Subcutaneous adipose tissue (tissue), 4 donors: ENCODE data around the gene PRR22. TPM values are rescaled to one million over a fixed set of nuclear protein-coding genes. Genes with fewer than 3 reads are reported as not detected.

Experiments used
- CTCF ChIP-seq: fragments of 450-650 bp; IDR thresholded peaks from one replicate; pipeline ENCODE4 v1.5.1; 2016; ENCODE audit warnings: low read depth, mild to moderate bottlenecking, control low read depth, antibody characterized with exemption, moderate library complexity
- total RNA-seq, 4 donors: library from RNA; depleted of rRNA; stranded (reverse); fragments of >200 nt; gene quantifications; one replicate each; pipeline ENCODE4 v1.1.0, GENCODE V29; 2016

PRR22 gene
- total RNA-seq, 4 donors from 2014 or later, result 0.66 to 1.9 TPM; not detected in 2

- TF ChIP-seq CTCF, result no peak
Observed at GRCh38 chr19:5742051-5742450, 42.5 kb downstream of the PRR22 start.

GRCh38 chr19:5738423-5738822, 46.1 kb downstream of the PRR22 start:
- no peak for TF ChIP-seq CTCF

Other genes with a start within 250 kb of the PRR22 start
- under 1 TPM; 0.33 to 0.51 (median 0.41) TPM for gene TINCR, start 216.8 kb downstream of the PRR22 start, total RNA-seq
- gene SAFB2, start 162.0 kb downstream of the PRR22 start, total RNA-seq, result 10 to 100 TPM; 33.6 to 72.0 (median 45.2) TPM
- gene SAFB, start 161.7 kb downstream of the PRR22 start, total RNA-seq, result 100 to 1,000 TPM in 2 of 4 donors, 10 to 100 TPM in 2; 65.5 to 135 (median 86.4) TPM
- 10 to 100 TPM; 41.1 to 67.8 (median 47.7) TPM for gene MICOS13, start 104.2 kb downstream of the PRR22 start, total RNA-seq
- gene HSD11B1L, start 103.7 kb downstream of the PRR22 start, total RNA-seq, result 10 to 100 TPM in 1 of 4 donors, 1 to 10 TPM in 3; 4.1 to 13.4 (median 7.6) TPM
- gene RPL36, start 94.5 kb downstream of the PRR22 start, total RNA-seq, result 100 to 1,000 TPM; 617 to 960 (median 857) TPM
- 10 to 100 TPM; 38.8 to 90.4 (median 43.5) TPM for gene LONP1, start 64.6 kb downstream of the PRR22 start, total RNA-seq
- not detected for gene CATSPERD, start 64.1 kb downstream of the PRR22 start, total RNA-seq
- gene DUS3L, start 6.4 kb upstream of the PRR22 start, total RNA-seq, result 10 to 100 TPM; 19.4 to 25.1 (median 23.8) TPM
- not detected for gene NRTN, start 20.3 kb upstream of the PRR22 start, total RNA-seq
- 1 to 10 TPM in 1 of 4 donors, not detected in 3; 1.1 TPM for gene FUT6, start 55.0 kb upstream of the PRR22 start, total RNA-seq
- not detected for gene FUT3, start 66.7 kb upstream of the PRR22 start, total RNA-seq
- not detected for gene FUT5, start 85.8 kb upstream of the PRR22 start, total RNA-seq
- 100 to 1,000 TPM; 147 to 197 (median 162) TPM for gene NDUFA11, start 119.0 kb upstream of the PRR22 start, total RNA-seq
- gene VMAC, start 120.1 kb upstream of the PRR22 start, total RNA-seq, result 10 to 100 TPM in 1 of 4 donors, 1 to 10 TPM in 2, under 1 TPM in 1; 0.65 to 13.0 (median 5.6) TPM
- 10 to 100 TPM in 1 of 4 donors, 1 to 10 TPM in 3; 1.5 to 13.4 (median 6.6) TPM for gene CAPS, start 129.5 kb upstream of the PRR22 start, total RNA-seq
- 10 to 100 TPM; 28.8 to 84.2 (median 57.7) TPM for gene RANBP3, start 193.4 kb upstream of the PRR22 start, total RNA-seq